ENCODE measurements around the gene RNGTT.
"Not testable (repeated sequence)": the region's sequence is repeated elsewhere in the genome, so short reads cannot be mapped to it uniquely, and the experiment has no call there.

Gene RNGTT

DNA sequence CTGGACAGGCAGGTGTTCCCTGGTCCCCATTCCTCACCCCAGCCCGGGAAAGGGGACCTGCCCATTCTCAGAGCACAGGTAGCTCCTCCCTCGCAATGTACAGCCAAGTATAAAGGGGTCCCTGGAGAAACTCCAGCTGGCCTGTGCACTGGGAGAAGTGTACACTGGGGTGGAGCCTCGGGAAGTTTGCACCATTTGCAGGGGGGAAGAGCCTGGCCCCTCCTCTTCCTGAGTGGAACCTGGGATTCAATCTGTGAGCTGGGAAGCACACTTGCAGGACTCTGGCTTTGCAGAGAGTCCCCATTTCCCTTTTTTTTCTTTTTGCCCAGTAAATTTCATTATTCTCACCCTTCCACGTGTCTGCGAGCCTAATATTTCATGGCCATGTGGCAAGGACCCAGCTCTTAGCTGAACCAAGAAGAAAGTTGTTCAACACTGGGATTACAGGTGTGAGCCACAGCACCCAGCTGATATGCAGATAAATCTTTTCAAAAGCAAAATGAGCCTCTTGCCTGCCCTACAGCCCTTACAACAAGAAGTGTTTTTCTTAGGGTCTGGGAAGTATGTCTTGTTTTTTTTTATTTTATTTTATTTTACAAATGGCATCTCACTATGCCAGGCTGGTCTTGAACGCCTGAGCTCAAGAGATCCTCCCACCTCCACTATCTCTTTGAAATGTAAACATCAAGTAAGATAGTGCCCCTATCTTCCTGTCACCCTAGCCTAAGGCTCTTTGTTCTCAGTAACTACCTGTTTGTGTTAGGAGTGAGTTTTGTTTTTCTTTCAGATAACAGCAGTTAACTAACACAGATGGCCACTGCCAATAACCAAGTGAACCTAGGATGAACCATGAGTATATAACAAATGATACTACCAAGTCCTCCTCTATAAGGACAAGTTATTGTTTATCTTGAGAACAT is 9.3 kb upstream of the RNGTT start:
- no peak for DNase-seq (ENCODE audit: low read depth in 2 of 3, low spot score in 2 of 3)

GRCh38 chr6:88970301-88970700 is 6.9 kb upstream of the RNGTT start:
- DNase-seq (ENCODE audit: low read depth in 2 of 3, low spot score in 2 of 3), result no peak

DNA sequence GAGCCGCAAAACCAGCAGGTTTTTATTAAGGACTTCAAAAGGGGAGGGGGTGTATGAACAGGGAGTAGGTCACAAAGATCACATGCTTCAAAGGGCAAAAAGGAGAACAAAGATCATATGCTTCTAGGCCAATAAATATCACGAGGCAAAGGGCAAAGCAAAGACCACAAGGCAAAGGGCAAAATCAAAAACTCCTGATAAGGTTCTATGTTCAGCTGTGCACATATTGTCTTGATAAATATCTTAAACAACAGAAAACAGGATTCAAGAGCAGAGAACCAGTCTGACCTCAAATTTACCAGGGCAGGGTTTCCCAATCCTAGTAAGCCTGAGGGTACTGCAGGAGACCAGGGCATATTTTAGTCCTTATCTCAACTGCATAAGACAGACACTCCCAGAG is 5.8 kb upstream of the RNGTT start:
- DNase-seq (ENCODE audit: low read depth in 2 of 3, low spot score in 2 of 3), result not testable (repeated sequence)

GRCh38 chr6:88967891-88968290 is 4.5 kb upstream of the RNGTT start:
- DNase-seq (ENCODE audit: low read depth in 2 of 3, low spot score in 2 of 3), result no peak

- DNase-seq (ENCODE audit: low read depth in 2 of 3, low spot score in 2 of 3), result no peak
These were observed 2.3 kb upstream of the RNGTT start for GRCh38 chr6:88965691-88966090.

GRCh38 chr6:88964509-88964908 is 1.1 kb upstream of the RNGTT start:
- DNase-seq (ENCODE audit: low read depth in 2 of 3, low spot score in 2 of 3), result no peak

DNA sequence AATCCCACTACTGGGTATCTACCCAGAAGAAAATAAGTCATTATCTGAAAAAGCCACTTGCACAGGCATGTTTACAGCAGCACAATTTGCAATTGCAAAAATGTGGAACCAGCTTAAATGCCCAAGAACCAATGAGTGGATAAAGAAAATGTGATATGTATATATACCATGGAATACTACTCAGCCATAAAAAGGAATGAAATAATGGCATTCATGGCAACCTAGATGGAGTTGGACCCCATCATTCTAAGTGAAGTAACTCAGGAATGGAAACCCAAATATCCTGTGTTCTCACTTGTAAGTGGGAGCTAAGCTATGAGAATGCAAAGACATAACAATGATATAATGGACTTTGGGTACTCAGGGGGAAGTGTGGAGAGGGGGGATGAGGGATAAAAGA is 4.6 kb downstream of the RNGTT start:
- no peak for DNase-seq (ENCODE audit: low read depth in 2 of 3, low spot score in 2 of 3)

DNA sequence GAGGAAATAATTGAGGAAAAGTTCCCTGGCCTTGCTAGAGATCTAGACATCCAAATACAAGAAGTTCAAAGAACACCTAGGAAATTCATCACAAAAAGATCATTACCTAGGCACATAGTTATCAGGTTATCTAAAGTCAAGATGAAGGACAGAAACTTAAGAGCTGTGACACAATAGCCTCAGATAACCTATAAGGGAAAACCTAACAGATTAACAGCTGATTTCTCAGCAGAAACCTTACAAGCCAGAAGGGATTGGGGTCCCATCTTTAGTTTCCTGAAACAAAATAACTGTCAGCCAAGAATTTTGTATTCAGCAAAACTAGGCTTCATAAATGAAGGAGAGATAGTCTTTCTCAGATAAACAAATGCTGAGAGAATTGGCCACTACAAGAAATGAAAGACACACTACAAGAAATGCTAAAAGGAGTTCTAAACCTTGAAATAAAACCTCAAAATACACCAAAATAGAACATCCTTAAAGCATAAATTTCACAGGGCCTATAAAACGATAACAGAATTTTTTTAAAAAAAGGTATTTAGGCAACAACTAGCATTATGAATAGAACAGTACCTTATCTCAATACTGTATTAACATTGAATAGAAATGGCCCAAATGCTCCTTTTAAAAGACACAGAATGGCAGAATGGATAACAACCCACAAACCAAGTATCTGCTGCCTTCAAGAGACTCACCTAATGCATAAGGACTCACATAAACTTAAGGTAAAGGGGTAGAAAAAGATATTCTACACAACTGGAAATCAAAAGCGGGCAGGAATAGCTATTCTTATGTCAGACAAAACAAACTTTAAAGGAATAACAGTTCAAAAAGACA is 9.7 kb downstream of the RNGTT start:
- no peak for DNase-seq (ENCODE audit: low read depth in 2 of 3, low spot score in 2 of 3)

GRCh38 chr6:88952065-88952704 is 11.2 kb downstream of the RNGTT start:
- DNase-seq (ENCODE audit: low read depth in 2 of 3, low spot score in 2 of 3), result no peak

DNA sequence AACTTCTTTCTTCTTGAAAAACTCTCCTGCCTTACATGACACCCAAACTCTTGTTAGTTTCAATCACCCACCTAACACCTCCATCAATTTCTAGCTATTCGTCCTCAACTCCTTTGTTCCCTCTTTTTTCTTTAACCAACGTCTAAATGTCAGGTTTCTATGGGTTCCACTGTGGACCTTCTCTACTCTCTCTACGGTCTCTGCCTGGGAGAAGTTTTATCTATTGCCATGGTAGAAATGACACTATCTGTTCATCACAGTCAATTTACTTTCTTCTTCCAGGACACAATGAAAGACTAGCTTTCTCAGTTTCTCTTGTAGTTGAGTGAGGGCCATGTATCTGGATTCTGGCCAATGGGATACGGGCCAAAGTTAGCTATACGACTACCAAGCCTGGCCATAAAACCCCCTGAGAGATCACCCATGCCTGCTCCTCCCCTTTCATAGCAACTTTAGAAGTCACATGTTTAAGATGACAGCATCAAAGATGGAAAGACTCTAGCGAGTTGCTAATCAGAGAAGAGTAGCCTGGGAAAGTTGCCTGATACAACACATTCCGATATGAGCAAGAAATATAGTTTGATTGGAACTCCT is 17.9 kb downstream of the RNGTT start:
- no peak for DNase-seq (ENCODE audit: low read depth in 2 of 3, low spot score in 2 of 3)

DNA sequence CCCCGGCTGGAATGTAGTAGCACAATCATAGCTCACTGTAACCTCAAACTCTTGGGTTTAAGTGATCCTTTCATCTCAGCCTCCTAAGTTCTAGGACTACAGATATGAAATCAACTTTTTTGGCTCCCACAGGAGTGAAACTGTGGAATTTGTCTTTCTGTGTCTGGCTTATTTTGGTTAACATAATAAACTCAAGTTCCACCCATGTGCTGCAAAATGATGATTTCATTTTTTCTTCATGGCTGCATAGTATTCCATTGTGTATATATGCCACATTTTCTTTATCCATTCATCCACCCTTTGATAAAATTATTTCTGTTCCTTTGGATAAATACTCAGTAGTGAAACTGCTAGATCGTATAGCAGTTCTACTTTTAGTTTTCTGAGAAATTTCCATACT is 29.9 kb downstream of the RNGTT start:
- no peak for DNase-seq (ENCODE audit: low read depth in 2 of 3, low spot score in 2 of 3)

DNA sequence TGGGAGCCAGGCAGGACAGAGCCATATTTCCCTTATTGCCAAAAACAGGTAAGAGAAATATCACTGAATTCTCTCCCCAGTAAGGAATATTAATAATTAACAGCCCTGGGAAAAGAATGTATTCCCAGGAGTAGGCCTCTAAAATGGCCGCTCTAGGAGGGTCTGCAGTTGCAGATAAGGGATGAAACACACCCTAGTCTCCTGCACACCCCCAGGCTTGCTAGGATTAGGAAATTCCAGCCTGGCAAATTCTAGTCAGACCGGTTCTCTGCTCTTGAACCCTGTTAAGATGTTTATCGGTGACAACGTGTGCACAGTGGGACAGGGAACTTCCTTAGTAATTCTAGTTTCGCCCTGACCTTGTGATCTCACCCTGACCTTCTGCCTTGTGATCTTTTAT is 31.4 kb downstream of the RNGTT start:
- DNase-seq (ENCODE audit: low read depth in 2 of 3, low spot score in 2 of 3), result not testable (repeated sequence)

- no peak for DNase-seq (ENCODE audit: low read depth in 2 of 3, low spot score in 2 of 3)
These were observed 40.5 kb downstream of the RNGTT start for GRCh38 chr6:88922775-88923548.

GRCh38 chr6:88921734-88922133 is 41.7 kb downstream of the RNGTT start:
- no peak for DNase-seq (ENCODE audit: low read depth in 2 of 3, low spot score in 2 of 3)

- no peak for DNase-seq (ENCODE audit: low read depth in 2 of 3, low spot score in 2 of 3)
These were observed 42.4 kb downstream of the RNGTT start for GRCh38 chr6:88920774-88921733.

- DNase-seq (ENCODE audit: low read depth in 2 of 3, low spot score in 2 of 3), result no peak
These were observed 43.3 kb downstream of the RNGTT start for GRCh38 chr6:88920088-88920487.

- no peak for DNase-seq (ENCODE audit: low read depth in 2 of 3, low spot score in 2 of 3)
These were observed 44.4 kb downstream of the RNGTT start for GRCh38 chr6:88919032-88919431.

- no peak for DNase-seq (ENCODE audit: low read depth in 2 of 3, low spot score in 2 of 3)
These were observed 46.7 kb downstream of the RNGTT start for GRCh38 chr6:88916615-88917208.

All from activated CD8-positive, alpha-beta memory T cell treated with anti-CD3 and anti-CD28 coated beads for 48 hours (primary cell).